NCI-H446 (cell line): ENCODE data around the gene ZC3H7A.
A peak's percentile ranks its signal among the peaks of the same experiment; 100 is the strongest.

Experiments used
- DNase-seq, 2 experiments: peaks; one replicate each; lab custom pipeline; 2025; lab: John Stamatoyannopoulos, UW

ZC3H7A gene

DNA sequence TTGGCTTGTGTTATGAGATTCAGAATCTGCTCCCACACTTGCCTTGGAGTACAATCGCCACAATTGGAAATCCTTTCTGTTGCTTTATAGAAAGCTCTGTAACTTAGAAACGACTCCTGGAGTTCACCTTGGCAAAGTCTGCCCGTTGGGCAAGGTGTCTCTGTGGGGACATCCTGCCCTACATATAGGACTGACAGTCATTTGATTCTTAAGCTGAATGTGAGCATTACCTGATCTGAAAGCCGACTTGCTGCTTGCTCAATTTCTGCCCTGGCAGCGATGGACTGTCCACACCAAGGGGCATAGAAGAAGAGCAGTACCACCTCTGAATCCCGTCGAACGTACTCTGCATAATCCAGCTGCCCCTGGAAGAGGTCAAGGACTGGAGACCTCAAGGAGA, 61.3 kb downstream of the ZC3H7A start:
- DNase-seq: no peak

GRCh38 chr16:11734653-11735043, 62.4 kb downstream of the ZC3H7A start:
- no peak for DNase-seq

DNA sequence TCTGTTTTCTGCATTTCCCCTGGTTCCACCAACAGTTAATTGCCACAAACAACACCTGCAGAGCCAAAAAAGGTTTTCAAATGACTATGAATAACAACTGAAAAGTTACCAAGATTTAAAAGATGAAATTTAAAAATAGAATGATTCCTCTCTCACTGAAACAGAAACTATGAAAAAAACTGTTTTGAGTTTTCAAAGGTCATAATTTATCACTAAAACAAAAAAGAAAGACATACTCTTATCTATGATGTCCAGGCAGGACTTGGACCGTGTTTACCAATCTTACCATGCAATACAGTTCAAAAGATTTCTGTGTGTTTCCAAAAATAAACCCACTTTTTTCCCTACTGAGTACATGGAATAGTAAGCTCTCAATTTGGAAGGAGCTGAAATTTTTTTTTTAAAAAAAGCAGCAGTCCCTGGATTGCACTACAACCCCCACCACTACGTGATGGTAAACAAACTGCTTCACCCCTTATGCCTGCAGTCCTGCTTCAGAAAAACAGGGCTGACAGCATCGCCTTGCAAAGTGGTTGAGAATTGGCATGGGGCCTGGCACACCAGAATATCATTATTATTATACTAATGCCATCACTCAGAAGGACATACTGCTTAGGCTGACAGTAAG, 62.9 kb downstream of the ZC3H7A start:
- DNase-seq: peak in 1 of 2 experiments; percentile 2

DNA sequence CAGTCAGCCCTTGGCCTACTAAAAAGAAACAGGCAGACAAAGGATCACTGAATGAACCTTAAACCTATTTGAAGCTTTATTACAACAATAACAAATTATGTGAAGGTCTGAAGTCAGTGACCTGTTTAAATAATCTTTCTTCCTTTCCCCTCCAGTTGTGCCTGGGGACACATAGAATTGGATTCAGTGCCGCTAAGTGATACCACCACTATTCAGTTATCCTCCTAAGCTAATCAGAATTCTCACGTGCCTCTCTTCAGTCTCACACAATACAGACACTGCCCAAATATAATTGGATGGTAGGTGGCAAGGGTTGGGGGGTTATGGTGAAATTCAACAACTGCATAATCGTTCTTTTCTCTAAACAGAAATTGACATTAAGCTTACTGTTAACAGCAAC, 65.8 kb downstream of the ZC3H7A start:
- no peak for DNase-seq

GRCh38 chr16:11729787-11730186, 67.3 kb downstream of the ZC3H7A start:
- no peak for DNase-seq

GRCh38 chr16:11727796-11728543, 69.1 kb downstream of the ZC3H7A start:
- no peak for DNase-seq

DNA sequence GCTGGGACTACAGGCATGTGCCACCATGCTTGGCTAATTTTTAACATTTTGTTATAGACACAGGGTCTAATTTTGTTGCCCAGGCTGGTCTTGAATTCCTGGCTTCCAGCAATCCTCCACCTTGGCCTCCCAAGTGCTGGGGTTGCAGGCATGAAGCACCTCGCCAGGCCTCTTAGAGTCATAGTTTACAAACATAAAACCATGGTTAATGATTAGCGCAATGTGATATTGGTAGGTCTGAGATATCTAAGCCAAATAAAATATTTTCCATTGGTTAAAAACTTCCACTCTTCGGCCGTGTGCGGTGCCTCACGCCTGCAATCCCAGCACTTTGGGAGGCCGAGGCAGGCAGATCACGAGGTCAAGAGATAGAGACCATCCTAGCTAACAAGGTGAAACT, 71.0 kb downstream of the ZC3H7A start:
- DNase-seq: no peak

- no peak for DNase-seq
Measured at GRCh38 chr16:11725457-11725856, 71.6 kb downstream of the ZC3H7A start.

GRCh38 chr16:11722468-11722808, 74.6 kb downstream of the ZC3H7A start:
- DNase-seq: no peak

DNA sequence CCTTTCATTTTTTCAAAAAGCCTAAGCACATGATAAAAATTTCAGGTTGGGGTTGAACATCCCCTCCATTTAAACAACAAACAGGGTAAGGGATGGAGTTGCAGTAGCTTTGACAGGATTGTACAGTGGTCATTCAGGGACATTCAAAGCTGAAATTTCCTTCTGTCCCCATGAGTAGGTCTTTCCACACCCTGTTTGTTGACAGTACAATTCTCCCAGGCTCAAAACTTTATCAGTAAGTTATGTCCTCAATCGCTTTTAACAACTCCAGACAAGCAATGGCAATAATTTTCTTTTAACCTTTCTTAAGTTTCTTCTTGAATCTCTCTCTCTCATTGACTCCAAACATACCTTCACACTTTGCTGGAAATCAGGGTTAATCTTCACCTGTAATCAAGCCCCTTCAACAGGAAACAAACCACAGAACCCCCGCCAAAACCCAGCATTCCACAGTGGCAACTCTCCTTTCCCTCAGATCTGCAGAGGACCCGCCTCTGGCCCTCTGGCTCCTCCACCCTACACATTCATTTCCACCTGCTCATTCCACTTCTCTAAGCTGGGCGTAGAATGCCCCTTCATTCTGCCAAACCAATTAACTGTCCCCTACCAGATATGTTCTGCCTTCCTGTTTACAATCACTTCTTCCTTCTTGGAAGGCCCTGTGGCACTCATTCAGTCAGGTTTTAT, 75.1 kb downstream of the ZC3H7A start:
- DNase-seq: no peak

GRCh38 chr16:11719762-11720161, 77.3 kb downstream of the ZC3H7A start:
- no peak for DNase-seq

DNA sequence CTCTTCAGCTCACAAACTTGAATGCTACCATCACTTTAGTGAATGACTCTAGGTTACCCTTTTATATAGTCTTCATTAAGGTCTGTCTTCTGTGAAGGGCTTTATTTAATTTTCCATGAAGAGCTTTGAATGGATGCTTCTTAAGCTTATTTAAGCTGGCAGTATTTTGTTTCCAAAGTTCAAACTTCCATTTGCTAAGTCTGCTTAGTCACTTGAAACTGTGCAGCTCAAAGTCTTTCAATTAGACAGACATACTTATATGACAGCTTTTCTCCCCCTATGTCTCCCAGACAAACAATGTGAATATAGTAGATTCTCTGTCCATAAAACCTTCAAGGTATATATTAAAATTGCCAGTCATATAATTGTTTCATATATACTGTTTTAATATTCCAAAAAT, 77.9 kb downstream of the ZC3H7A start:
- DNase-seq: no peak

DNA sequence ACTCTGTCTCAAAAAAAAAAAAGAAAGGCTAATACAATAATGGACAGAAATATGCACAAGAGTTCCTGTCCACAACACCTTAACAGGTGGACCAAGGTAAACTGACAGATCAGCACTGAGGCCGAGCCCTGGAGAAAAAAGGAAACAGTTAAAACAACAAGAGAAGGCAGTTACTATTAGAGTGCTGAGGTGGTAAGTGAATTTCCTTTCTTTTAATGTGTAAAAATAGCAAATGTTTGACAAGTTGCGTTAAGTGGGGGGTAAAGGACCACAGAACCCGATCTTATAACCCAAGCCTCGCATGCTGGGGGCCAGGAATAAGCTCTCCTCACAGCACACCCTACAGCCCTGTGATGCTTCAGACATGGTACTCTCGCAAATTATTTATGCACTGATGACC, 79.2 kb downstream of the ZC3H7A start:
- no peak for DNase-seq

- no peak for DNase-seq
Measured at GRCh38 chr16:11716336-11716735, 80.7 kb downstream of the ZC3H7A start.

DNA sequence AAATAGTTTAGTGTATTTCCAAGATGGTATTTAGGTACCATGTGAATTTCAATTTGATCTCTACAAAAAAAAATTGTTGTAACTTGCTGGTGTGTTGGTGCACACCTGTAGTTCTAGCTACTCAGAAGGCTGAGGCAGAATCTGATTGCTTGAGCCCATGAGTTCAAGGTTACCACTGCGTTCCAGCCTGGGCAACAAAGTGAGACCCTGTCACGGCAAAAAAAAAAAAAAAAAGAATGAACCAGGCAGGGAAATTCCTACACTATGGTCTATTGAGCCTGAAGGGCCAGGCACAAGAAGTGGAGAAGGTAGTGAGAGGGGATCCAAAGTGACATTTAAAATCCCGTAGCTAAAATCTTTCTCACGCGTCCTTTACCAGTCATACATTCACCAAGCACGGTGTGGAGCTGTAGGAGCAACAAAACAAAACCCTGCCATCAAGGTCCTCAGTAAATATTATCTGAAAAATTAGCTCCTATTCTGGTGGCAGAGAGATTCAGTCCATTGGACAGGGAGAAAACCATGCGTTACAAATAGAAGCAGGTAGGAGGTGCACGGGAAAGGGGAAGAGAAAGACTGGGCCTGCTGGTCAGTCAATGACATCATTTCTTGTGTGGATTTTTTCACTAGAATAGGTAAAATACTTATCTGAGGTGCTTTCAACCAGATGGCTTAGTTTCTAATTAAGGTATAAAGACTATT, 81.7 kb downstream of the ZC3H7A start:
- DNase-seq: no peak

DNA sequence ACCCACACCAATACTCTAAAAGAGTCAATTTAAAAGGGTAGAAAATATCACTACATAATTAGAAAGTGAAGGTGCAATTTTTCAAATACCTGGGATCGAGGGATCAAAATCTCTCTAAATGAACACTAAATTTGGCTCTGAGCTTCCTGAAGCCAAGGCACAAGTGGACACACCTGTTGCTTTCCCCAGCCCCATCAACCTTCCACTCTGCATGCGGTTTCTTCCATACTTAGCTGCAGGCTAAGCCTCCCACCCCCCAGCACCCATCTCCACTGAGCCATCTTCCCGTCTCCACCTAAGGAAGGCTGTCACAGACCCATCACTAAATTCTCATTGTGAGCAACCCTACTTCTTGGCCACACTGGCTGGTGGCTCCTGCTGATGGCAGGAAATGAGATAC, 84.9 kb downstream of the ZC3H7A start:
- no peak for DNase-seq

DNA sequence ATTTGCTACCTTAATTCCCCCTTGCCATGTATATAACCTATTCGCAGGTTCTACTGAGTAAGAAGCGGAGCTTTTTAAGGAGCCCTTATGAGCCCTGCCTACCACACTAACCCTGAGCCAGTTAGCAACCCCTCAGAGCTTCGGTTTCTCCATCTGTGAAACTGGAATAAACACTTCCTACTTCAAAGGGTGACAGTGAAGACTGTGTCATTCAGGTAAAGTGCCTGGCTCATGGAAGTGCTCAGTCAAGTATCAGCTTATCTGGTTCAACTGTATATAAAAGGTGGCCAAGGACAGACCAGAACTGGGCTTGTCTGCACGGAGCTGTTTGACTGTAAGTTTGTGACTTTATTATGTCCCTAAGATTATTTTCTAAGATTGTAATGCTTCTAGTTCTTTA, 85.4 kb downstream of the ZC3H7A start:
- no peak for DNase-seq

- DNase-seq: no peak
Measured at GRCh38 chr16:11708421-11708820, 88.6 kb downstream of the ZC3H7A start.

GRCh38 chr16:11707679-11708197, 89.3 kb downstream of the ZC3H7A start:
- no peak for DNase-seq

DNA sequence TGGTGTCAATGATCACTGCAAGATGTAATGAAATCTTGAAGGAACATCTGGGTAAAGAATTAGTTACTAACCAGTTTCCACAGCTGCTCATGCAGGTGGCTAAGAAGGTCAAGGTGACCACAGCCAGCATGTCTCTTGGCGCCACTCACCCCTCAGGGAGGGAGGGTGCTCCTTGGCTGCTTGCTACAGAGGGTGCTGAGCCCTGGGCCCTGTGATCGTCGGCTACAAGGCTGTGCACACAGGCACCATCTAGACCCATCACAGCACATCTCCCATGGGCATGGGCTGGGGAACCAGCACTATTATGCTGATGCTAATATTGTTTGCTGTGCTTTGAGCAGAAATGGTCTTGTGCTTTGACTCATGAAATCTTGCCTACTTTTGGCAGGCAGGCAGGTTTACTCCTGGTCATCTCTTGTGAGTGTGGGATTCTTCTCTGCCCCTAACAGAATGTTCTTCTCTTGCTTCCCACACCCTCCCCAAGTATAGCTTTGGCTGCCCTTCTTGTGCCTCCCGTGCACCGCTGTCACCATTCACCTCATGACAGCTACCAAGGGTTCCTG, 90.8 kb downstream of the ZC3H7A start:
- DNase-seq: no peak

GRCh38 chr16:11705311-11706025, 91.6 kb downstream of the ZC3H7A start:
- DNase-seq: no peak
